GM21529 (cell line): ENCODE data around the gene TSC2.
"Not testable (repeated sequence)": the region's sequence is repeated elsewhere in the genome, so short reads cannot be mapped to it uniquely, and the experiment has no call there.

Source experiments
- ATAC-seq: cut with Tn5 transposase; IDR thresholded peaks from one replicate; pipeline ENCODE4 v1.9.1; 2021; ENCODE audit not compliant: unreplicated experiment

The TSC2 gene

DNA sequence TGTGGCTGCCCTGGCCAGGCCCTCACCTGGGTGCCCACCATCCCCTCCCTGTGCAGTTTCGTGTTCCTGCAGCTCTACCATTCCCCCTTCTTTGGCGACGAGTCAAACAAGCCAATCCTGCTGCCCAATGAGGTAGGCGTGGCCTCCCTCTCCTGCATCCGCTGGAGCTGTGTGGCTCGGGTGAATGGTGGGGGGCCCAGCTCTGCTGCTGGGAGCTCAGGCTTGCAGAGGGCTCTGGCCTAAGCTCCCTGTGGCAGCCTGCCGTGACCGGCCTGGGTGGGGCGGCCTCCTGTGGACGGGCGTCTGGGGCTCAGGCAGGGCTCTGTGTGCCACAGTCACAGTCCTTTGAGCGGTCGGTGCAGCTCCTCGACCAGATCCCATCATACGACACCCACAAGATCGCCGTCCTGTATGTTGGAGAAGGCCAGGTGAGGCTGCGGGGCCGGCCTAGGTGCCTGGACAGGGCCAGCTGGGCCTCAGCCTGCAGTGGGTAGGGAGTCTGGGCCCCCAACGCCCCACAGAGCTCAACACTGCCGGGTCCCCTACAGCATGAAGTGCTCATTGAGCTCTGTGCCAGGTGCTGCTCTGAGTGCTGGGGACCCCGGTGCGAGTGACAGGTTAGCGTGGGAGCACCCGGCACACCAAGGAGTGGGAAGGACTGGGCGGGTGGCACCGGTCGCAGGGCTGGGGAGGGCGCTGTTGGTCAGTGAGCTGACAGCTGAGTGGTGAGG lies 37.3 kb downstream of the TSC2 start:
- ATAC-seq = no peak

DNA sequence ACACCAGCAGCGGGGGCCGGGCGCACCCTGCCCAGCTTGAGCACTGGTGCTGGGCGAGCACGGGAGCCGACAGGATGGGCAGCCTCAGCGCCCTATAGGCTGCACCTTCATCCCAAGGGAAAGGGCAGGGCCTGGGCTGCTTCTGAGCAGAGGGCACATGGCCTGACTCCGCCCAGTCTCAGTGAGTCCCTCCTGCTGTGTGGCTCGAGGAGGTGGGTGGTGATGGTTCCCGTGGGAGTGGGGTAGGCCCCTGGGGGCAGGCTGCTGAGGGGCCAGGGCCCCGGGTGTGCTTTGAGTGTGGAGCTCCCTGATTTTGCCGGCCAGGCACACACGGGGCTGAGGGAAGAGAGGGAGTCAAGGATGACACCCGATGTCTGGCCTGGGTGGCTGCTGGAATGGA lies 37.9 kb downstream of the TSC2 start:
- no peak for ATAC-seq

DNA sequence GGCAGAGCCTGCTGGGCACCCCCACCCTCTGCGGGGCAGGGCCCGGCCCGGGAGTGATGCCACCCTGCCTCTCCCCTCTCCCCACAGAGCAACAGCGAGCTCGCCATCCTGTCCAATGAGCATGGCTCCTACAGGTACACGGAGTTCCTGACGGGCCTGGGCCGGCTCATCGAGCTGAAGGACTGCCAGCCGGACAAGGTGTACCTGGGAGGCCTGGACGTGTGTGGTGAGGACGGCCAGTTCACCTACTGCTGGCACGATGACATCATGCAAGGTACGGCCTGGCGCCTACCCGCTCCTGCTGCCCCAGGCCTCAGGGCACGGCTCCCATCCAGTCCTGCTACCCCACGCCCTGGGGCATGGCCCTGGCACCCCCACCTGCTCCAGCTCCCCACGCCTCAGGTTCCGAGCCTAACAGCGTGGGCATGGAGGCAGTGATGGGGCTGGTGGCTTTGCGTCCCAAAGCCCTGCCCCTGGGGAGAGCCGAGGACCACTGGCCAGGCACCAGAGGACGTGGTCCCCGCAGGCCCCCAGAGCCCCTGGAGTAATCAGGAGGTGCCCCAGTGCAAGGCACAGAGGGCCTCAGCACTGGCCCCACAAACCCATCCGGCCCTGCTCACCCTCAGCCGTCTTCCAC lies 38.4 kb downstream of the TSC2 start:
- ATAC-seq = no peak

DNA sequence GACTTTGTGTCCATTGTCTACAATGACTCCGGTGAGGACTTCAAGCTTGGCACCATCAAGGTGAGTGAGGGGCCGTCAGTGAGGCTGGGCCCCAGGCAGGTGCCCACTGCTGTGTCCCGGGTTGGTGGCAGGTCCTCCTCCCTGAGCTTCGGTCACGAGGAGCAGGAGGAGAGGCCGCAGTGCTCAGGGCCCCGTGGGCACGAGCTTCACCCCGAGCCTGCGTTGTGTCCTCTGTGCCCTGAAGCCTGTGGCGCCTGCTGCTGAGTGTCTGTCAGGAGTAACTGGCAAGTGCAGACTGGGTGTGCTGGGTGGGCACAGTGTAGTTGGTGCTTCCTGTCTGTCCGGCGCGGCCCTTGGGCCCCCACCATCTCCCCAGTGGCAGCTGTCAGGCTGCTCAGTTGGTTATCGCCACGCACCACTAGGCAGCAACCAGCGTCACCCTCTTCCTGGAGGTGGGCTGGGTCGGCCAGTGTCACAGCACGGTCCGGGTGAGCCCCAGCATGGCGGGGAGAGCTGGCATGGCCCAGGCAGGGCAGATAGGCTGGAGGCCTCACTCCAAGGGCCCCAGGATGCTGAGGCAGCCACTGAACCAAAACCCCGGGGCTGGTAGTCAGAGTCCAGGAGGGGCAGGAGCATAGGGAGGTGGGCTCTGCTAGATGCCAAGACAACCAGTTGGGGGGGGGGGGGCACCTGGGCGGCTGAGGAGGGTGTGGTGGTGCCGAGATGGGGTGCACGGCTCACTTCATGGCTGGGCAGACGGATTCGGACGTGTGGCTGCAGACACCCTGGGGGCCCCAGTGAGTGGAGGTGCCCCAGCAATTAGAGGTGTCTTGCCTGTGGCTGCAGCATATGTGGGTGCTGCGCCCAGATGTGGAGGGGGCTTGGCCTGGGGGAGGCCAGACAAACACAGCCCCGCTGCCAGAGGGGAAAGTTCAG lies 39.3 kb downstream of the TSC2 start:
- no peak for ATAC-seq

DNA sequence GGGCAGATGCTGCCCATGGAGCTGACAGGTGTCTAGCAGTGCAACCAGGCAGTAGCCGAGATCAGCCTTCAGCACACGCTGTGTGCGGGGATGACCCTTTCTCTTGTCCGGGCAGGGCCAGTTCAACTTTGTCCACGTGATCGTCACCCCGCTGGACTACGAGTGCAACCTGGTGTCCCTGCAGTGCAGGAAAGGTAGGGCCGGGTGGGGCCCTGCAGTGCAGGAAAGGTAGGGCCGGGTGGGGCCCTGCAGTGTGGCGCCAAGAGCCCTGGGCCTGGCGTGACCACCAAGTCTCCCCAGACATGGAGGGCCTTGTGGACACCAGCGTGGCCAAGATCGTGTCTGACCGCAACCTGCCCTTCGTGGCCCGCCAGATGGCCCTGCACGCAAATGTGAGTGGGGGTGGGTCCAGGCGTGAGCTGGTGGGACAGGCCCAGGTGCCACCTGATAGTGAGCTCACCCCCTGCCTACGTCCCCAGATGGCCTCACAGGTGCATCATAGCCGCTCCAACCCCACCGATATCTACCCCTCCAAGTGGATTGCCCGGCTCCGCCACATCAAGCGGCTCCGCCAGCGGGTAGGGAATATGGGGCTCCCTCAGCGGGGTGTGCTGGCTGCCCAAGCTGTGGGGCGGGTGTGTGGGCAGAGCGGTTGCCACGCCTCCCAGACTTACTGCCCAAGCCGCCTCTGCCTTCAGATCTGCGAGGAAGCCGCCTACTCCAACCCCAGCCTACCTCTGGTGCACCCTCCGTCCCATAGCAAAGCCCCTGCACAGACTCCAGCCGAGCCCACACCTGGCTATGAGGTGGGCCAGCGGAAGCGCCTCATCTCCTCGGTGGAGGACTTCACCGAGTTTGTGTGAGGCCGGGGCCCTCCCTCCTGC lies 40.2 kb downstream of the TSC2 start:
- no peak for ATAC-seq

DNA sequence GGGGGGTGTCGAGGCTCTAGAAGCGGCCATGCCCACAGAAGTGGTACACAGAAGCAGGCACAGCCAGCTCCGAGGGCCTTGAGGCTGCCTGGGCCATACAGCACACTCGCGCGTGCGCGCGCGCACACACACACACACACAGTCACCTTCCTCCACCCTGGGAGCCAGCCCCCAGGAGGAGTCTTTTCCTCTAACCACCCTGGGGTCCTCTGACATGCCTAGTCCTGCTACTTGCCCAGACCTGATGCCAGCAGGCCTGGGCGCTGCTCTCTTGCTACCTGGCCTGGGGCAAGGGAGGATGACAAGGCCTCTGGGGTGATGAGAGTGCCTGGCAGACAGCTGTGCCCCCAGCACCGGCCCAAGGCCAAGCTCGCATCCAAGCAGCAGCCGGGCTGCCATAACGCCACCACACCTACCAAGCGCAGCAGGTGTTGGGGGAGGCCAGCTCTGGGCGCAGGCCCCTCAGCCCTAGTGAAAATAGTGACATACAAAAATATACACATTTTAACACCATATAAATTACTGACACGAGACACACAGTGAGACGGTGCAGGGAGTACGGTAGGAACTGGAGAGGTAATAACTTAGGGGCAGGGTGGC lies 41.1 kb downstream of the TSC2 start:
- no peak for ATAC-seq

DNA sequence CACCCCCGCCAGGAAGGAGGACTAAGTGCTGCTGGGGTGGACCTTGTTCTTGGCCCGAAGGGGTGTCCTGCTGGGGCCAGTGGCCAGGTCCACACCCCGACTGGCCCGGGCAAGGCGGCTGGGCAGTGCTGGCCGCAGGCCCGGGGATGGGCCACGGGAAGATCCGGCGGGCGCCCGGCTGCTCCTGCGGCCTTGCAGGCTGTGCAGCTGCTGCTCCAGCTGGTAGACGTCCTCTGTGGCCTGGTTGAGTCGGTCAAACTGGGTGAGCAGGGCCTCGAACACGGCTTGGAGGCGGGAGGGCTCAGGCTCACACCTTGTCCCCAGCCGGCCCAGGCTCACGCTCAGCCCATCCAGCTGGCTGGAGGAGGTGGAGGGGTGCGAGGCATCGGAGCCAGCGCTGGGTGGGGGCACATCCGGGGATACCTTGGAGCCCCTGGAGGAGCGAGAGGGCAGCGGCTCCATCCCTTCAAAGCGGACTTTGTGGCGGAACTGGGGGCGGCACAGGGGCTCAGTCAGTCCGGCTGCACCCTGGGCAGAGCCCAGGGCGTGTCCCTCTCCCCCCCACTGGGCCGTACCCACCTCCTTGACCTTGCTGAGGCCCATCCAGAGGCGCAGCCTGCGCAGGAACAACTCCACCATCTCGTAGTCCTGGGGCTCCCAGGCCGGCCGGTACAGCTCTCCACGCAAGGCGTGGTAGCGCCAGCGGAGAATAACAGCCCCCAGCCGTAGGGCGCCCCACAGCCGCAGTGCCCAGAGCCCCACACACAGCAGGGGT lies 42.1 kb downstream of the TSC2 start:
- ATAC-seq = no peak

DNA sequence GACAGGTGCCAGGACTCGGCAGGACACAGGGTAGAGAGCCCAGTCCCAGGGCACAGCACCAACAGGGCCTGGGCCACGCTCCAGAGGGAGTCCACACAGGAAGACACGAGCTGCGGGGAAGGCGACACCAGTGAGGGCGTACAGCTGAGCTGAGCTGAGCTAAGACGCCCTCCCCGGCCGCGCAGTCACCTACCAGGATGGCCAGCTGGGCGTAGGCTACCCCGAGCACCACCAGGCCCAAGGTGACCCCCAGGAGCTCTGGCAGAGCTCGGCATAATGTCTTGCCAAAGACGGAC lies 42.6 kb downstream of the TSC2 start:
- ATAC-seq = no peak

DNA sequence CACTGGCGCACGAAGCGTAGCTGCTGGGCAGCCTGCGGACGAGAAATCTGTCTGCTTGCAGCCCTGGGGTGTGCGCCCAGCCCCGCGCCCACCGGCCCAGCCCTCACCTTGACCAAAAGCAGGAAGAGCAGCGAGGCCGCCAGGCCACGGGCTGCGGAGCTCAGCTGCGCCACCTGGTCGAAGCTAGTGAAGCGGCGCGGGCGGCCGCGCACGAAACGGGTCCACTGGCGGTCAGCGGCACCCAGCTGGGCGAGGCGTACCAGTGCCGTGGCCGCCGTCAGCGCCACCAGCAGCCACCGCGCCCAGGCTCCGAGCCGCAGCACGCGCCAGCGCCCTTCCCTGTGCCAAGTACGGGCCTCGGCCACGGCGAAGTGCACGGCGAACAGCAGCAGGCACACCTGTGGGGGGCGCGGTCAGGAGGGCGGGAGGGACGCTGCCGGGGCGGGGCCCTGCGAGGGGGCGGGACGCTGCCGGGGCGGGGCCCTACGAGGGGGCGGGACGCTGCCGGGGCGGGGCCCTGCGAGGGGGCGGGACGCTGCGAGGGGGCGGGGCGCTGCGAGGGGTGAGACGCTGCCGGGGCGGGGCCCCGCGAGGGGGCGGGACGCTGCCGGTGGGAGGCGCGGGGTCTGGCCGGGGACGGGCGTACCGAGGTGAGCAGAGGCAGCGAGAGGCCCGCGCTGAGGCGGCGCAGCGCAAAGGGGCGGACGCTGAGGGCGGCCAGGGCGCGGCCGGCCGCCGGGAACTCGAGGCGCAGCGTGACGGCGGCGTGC lies 43.2 kb downstream of the TSC2 start:
- ATAC-seq = no peak

DNA sequence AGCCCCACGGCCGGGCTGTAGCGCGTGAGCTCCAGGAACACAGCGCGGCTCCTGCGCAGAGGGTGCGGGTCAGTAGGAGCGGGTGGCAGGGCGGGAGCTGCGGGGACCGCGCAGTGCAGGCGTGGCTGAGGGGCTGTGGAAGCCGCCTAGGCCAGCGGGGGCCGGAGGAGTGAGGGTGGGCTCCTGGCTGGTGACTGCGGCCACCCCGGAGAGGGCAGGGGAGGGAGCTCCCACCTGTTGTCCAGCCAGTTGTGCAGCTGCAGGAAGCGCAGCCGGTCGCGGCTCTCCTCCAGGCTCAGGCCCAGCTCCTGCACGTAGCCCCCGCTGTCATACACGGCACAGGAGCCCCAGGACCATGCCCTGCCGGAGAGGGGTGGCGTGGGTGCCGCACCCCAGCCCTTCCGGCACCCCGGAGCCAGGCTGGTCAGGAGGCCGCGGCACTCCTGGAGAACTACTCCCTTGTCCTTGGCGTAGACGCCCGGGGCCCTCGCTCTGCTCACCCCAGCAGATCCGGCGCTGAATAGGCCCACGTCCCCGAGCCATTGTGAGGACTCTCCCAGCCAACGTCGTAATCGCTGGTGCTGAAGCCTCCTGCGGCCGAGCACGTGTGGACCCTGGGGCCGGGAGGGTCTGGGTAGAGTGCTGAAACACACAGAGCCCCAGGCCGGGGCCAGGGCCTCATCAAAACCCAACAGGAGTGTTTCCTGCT lies 43.9 kb downstream of the TSC2 start:
- no peak for ATAC-seq

DNA sequence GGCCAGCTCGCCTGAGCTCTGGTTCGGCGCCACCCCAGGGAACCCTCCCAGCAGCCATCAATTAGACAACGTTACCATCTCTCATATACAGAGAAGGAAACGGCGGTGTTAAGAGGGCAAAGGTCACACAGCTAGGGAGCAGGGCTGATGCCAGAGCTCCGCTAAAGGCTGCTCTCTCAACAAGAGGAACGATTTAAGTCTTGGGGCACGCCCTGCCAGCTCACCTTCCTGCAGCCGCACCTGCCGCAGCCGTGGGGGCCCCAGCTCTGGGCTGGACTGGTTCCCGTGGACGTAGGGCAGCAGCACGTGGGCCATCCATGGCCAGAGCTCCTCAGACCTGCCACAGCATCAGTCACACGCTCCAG lies 44.5 kb downstream of the TSC2 start:
- ATAC-seq = no peak

DNA sequence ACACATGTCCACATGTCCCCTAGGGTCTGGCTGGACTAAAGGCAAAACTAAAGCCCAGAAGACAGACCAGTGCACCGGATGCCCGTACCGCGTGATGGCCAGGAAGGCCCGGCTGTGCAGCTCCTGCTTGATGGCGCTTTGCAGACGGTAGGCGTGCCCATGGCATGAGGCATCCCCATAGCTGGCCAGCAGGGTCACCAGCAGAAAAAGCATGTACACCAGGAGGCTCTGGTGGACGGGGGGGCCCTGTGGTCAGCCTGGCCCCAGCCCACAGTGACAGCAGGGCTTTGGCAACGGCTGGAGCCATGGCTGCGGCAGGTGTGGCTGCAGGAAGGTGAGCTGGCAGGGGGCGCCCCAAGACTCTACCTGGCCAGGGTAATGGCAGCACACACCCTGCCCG lies 45.1 kb downstream of the TSC2 start:
- ATAC-seq = no peak

DNA sequence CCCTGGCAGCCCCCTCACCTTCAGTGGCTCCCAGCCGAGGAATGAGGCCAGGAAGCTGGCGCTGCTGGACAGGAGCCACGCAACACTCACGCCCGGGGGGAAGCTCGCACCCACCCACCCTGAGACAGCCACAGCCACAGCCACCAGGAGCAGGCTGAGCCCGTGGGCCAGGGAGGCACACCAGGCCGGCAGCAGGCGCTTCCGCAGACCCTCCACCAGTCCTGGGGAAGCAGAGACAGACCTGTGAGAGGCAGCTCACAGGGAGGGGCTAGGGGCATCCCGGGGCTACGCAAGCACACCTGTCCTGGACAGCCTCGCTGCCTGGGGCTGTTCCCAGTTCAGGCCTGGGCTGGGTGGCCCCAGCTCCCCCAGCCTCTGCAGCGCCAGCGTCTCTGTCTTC lies 46.0 kb downstream of the TSC2 start:
- ATAC-seq = no peak

DNA sequence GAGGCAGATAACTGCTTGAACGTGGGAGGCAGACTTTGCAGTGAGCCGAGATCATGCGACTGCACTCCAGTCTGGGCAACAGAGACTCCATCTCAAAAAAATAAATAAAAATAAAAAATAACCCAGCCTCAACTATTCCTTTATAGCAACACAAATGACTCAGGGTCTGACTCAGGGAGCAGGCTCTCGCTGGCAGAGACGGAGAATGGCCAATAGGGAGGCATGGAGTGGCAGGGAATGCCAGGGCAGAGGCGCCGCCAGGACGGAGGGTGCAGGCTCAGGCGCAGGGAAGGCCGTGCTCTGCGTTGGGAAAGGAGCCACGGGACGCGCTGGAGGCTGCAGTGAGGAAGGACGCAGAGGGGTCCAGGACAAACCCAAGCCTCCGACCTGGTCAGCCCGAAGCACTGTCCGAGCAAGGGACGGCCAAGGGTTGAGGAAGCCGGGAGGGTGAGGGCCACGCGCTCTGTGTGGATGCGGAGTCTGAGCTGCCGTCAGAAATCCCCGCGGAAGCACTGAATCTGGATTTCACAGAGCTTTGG lies 47.6 kb downstream of the TSC2 start:
- no peak for ATAC-seq

DNA sequence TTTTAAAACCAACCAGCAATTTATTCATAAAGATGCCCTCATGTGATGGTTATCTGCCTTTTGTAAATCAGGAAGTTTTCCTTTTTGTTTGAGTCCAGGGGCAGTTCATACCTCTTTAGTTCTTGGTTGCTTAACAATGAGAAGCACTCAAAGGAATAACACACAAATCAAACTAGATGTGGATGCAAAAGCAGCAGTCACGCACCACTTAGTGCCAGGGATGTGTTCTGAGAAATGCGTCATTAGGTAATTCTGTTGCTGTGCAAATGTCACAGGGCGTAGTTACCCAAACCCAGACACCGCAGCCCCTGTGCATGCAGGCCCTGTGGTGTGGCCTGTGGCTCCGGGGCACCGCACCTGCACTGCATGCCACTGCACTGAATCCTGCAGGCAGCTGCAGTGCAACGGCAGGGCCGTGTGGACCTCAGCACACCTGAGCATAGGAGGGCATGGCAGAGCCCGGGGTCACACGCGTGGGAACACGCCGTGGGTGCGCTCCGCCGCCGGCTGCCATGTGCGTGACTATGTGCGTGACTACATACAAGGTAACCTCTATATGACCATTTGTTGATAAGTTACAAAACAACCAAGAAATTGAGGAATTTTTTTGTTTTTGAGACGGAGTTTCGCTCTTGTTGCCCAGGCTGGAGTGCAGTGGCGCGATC lies 48.3 kb downstream of the TSC2 start:
- no peak for ATAC-seq

DNA sequence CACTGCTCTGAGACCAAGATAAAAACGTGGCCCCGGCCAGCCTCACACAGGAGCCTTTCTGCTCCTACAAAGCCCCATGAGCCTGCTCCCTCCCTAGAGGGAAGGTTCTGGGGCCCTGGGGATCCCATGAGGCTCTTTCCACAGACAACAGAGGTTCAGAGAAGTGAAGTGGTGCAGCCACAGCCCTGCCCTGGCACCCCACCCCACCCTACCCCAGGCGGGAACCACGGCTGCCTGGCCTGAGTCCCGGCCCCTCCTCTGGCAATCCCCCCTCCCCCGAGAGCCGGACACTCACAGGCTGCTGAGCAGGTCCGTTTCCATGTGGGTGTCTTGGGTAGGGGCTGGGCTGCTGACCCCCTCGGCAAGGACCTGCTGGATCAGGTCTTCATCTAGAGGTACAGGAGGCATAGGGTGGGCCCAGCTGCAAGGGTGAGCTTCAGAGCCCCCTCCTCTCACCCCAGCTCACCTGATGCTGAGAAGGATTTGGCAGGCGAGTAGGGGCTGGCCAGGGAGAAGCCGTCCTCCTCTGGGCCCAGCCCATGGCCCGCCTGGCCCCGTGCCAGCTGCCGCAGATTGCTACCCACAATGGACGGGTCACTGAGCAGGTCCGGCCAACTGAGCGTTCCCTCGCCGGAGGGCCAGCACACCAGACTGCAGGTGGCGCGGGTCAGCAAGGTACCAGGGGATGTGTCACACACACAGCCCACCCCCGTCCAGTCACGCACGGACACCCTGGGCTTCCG lies 49.2 kb downstream of the TSC2 start:
- no peak for ATAC-seq

DNA sequence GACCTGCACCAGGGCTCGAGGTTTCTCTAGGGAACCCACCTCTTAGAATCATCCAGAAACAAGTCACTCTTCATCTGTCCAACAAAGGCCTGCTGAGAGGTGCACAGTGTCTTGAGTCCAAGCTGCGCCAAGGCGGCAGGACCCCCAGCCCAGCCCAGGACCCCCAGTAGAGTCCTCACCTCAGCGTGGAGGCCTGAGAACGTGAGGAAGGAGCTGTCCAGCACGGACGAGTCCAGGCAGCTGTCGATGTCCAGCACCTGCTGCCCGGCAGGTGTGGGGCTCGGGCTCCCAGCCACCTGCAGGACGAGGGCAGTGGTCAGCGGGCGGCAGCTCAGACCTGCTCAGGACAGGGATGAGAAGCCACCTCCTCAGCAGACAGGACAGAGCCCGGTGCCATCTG lies 49.9 kb downstream of the TSC2 start:
- not testable (repeated sequence) for ATAC-seq
